Stimulated activated CD8-positive, alpha-beta memory T cell treated with anti-CD3 and anti-CD28 coated beads, Interleukin-7, amount 100 ng/mL, for 48 hours (primary cell): ENCODE data around the gene BBS5.
A peak's percentile ranks its signal among the peaks of the same experiment; 100 is the strongest.
"Not testable (repeated sequence)": the region's sequence is repeated elsewhere in the genome, so short reads cannot be mapped to it uniquely, and the experiment has no call there.

Experiments used
- DNase-seq, 2 donors: peaks; one replicate each; pipeline ENCODE4 v3.0.0-alpha.2; 2020; ENCODE audit warnings: low read depth in 1 of 2; ENCODE audit errors: extremely low read depth in 1 of 2

The BBS5 gene

DNA sequence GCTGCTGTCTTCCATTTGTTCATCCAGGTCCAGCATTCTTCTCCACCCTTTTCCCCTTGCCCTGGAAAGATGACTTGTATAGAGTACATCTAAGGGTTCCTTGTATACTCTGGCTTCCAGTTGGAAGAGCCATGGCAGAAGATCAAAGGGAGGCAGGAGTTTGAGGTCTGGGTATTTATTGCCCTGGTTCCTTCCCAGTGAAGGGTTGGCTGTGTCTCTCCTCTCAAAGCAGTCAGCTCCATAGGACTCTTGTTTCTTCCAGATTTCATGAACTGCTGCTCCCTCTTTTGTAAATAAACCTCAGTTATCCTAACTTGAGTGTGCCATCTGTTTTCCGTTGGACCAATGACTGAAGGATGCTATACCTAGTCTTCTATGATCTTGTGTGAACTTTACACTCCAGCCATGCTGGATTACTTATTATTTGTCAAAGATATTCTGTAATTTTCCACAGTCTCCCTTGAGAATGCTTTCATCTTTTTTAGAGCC, 6.4 kb downstream of the BBS5 start:
- DNase-seq: no peak

DNA sequence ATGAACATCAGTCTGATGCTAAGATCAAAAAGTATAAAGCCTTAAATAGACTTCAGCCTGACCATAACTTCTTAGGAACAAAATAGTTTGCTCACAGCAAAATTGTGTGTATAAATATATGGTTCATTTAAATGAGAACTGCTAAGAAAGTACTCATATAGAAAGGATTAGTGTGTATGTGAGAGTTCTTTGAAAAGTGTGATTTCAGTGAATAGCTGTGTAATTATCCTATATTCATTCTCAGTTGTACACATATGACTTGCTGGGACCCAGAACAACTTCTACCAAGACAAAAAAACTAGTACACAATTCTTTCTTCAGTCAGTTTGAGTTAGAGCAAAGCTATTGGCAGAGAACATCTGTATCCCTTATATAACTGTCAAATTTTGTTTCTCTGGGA, 7.2 kb downstream of the BBS5 start:
- DNase-seq: no peak

DNA sequence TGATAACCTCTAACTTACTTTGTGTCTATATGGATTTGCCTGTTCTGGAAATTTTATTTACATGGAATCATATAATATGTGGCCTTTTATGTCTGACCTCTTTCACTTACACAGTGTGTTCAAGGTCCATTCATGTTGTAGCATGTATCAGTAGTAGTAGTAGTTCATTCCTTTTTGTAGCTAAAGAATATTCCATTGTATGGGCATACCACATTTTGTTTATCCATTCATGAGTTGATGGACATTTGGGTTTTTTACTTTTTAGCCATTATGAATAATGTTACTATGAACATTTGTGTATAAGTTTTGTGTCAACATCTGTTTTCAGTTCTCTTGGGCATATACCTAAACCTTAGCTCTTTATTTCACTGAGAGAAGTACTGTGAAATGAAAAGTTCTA, 11.5 kb downstream of the BBS5 start:
- DNase-seq: no peak

DNA sequence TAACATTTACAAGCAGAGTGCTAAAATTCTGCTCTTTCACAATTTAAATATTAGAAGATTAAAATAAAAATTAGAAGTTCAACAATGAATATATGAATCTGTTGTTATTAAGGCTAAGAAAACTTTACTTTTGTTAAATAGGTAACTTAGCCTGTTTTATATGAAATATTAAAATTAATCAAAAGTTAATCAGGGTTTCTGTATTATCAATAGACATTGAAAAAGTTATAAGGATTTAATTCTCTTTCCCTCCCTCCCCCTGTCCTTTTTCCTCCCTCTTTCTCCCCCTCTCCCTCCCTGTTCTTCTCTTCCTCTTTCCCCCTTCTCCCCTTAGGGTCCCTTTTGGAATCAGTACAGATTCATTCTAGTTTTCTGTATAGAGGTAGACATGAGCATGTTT, 12.1 kb downstream of the BBS5 start:
- DNase-seq: no peak

DNA sequence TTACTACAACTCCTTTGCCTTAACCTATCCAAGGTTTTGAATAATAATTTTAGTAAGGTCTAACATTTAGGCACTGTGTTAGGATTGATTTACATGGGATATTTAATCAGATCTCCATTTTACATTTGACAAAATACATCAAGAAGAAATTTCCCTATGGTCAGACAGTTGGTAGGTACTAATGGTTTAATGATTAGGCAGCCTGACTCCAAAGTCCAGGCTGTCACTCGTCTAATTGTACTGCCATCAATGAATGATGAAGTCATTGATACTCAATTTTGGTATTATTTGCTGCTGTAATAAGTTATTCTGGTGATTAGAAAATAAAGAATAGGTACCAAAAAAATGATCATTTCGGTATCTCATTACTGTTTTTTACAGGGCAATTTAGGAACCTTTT, 14.1 kb downstream of the BBS5 start:
- no peak for DNase-seq

DNA sequence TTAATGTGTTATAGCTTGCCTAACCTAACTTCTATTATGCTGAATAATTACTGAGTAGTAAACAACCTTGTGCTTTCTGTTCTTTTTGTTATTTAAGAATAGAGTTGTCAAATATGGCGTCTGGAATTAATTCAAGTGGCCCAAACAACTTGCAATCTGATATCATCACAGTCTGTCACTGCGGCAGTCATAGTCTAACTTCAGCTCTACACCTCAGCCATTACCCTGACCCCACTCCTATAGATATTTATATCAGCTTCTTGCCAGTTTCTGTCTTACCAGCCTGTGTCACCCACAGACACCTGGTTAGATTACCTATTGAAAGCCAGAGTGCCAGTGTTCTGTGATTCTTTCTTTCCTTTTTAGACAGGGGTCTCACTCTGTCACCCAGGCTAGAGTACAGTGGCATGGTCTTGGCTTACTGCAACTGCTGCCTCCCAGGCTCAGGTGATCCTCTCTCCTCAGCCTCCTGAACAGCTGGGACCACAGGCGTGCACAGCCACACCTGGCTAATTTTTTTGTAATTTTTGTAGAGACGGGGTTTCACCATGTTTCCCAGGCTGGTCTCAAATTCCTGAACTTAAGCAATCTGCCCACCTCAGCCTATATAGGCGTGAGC, 16.1 kb downstream of the BBS5 start:
- no peak for DNase-seq

DNA sequence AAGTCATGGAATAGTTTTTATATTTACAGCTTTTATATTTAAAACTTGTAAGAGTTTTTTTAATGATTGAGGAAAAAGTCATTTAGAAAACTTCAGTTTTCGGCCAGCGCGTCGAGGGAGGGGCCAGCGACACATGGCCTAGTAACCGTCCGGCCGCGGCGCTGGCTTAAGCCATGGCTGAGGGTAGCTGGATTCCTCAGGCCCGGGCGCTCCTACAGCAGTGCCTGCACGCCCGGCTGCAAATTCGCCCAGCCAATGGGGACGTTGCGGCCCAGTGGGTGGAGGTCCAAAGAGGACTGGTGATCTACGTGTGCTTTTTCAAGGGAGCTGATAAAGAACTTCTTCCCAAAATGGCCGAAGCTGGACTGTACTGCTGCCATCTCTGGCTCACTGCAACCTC, 25.4 kb downstream of the BBS5 start:
- DNase-seq: no peak

DNA sequence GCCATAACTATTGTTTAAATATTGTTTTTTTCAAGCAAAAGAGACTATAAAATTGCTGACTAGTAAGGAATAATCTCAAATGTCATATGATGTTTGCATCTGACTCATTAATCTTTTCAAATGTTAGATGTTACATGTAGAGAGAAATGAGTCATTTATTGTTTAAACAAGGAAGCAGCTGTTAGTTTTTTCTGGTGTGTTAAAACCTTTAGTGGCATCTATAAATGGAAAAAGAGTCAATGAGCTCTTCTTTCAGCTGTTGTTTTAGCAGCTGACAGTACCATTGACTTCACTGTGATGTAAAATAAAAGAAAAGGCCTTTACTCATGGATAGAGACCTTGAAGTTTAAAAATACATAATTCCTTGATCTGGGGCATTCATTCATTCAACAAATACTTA, 28.4 kb downstream of the BBS5 start:
- DNase-seq: no peak

DNA sequence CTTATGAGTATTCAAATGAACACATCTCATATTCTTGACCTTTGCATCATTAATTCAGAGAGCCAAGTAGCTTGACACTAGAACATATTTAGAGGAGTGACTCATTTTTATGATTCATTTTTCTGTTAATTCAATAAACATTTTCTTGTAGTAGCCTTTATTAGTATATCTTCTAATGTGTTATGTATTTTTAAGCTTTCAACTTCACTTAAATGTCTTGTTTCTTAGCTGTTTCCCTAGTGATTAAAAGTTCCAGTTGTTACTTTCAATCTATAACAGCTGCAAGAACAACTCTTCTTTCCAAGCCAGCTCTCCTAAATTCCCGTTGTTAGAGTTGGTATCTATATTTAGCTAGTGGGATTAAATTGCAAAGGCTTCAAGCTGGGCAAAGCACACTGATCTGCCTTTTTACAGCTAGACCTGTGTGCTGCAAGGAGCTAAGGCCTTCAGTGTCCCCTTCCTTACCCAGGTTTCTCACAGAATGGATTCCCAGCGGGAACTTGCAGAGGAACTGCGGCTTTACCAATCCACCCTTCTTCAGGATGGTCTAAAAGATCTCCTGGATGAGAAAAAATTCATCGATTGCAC, 30.1 kb downstream of the BBS5 start, which contains the start of gene KLHL41:
Gene KLHL41, plus strand, starts transcription at position 405 of the 588 bp plus-strand sequence. Its CDS starts 77 bp downstream, at position 482.
- no peak for DNase-seq

DNA sequence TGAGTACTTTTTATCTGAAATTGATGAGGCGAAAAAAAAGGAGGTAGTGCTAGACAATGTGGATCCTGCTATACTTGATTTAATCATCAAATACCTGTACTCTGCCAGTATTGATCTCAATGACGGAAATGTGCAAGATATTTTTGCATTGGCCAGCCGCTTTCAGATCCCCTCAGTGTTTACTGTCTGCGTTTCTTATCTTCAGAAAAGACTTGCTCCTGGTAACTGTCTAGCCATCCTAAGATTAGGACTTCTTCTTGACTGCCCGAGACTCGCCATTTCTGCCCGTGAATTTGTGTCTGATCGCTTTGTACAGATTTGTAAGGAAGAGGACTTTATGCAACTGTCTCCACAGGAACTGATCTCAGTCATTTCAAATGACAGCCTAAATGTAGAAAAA, 30.7 kb downstream of the BBS5 start:
- no peak for DNase-seq

DNA sequence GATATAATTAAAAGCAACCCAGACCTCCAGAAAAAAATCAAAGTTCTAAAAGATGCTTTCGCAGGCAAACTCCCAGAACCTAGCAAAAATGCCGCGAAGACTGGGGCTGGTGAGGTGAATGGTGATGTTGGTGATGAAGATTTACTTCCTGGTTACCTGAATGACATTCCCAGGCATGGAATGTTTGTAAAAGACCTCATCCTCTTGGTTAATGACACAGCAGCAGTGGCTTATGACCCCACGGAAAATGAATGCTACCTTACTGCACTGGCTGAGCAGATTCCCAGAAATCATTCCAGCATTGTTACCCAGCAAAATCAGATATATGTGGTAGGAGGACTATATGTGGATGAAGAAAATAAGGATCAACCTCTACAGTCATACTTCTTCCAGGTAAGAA, 31.2 kb downstream of the BBS5 start:
- no peak for DNase-seq

DNA sequence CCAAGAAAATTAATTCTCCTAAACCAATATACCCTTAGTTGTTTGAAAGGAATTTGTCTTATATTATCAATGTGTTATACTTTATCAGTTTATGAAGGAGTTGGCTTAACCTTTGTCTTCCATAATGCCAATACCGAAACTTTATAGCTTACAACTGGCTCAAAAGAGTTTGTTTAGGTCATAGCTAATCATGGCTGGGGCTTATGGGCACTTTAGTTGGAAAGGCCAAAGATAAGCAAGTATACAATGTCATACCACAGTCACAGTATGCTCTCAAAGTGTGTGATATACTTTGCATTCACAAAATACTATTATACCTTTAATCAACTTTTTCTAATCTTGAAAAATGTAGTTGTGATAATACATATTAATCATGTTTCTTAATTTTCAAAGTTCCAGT, 32.5 kb downstream of the BBS5 start:
- no peak for DNase-seq

DNA sequence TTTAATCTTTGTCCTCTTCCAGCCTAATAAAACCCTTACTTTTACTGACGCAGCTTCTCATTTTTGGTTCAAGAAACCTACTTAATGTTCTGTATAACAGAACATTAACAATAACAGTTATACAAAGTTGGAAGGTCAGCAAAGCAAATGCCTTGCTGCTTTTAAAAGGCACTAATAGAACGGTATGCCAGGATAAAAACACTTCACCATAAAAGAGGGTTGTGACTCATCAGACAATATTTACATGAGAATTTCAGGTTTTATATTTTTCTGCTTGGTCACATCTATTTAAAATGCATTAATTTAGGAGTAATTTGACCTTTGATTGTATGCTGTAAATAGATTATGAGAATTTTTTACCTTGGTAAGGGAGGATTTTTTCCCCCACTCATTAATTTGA, 33.2 kb downstream of the BBS5 start:
- no peak for DNase-seq

DNA sequence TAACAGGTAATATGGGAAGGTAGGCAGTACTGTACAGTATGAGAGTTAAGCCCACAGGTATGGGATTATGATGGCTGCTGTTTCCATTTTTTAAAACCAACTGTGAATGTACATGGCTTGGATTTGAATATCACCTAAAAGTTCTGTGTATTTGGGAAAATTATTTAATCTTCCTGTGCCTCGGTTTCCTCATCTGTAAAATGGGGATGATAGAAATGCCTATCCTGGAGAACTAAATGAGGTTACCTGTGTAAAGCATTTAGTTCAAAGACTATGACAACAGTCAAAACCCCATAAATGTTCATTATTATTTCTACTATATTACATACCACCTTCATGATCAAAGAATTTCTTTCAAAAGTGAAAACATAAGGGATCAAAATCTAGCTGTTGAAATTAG, 33.8 kb downstream of the BBS5 start:
- DNase-seq: no peak

DNA sequence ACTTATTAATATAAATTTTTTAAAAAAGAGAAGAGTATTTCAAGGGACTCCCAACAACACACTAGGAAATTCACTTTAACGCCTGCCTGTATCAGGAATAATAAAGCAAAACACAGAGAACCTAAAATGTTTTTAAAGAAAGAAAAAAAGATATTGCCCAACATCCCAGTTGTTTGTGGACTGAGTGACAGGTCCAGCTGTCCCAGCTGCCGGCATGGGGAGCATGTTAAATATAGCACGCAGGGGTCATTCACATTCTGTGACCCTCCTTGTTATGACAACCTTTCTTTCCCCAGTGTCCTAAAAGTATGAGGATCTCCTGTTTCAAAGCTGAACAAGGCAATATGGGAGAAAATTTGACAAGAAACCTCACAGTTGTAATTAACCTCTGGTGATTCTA, 34.6 kb downstream of the BBS5 start:
- DNase-seq: no peak

DNA sequence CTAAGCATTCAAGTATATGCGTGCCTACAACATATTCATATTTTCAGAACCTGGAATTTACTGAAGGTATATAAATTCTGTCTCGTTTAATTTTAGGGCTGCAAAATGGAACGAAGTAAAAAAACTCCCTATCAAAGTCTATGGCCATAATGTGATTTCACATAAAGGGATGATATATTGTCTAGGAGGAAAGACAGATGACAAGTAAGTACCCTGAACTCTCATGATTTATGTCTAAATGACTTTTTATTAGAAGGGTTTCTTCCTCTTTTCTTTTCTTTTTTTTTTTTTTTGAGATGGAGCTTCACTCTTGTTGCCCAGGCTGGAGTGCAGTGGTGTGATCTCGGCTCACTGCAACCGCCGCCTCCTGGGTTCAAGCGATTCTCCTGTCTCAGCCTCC, 35.5 kb downstream of the BBS5 start:
- DNase-seq: not testable (repeated sequence)

DNA sequence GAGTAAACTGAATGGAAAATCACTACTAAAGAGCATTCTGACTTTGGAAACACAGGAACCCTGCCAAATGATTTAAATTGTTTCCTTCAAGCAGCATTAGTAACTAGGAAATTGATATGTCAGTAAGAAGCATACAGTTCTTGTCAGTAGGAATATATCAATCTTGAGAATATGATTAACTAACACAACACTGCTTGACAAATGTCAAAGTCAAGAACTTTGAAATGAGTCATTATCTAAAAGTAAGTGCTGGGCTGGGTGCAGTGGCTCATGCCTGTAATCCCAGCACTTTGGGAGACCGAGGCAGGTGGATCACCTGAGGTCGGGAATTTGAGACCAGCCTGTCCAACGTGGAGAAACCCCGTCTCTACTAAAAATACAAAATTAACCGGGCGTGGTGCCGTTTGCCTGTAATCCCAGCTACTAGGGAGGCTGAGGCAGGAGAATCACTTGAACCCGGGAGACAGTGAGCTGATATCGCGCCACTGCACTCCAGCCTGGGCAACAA, 37.2 kb downstream of the BBS5 start:
- DNase-seq: not testable (repeated sequence)

DNA sequence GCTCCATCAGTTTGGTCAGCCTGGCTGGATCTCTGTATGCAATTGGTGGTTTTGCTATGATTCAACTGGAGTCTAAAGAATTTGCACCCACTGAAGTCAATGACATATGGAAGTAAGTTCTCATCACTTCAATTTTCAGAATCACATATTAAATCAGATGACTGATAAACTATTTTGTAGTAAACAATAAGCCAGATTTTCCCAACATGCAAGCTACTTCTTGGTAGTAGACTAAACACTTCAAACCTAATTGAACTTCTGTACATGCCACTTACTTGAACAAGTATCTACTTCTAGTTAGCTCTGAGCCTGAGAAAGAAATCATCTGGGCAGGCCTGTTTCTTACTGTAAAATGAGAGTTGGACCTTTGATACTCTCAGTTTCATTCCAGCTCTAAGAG, 41.6 kb downstream of the BBS5 start:
- DNase-seq: no peak

DNA sequence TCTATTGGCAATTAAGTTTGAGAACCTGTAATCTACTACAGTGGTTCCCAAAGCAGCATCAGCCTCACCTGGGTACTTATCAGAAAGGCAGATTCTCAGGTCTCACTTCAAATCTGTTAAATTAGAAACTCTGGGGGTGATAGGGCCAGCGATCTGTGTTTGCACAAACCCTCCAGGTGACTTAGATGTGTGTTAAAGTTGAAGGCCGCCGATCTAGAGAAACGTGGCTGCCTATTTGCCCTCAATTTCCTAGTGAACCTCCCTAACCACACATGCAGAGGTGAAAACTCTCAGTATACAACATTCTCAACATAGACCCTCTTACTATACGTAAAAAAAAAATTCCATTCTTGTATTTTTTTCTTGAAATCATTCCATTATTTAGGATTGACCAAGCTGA, 44.4 kb downstream of the BBS5 start:
- no peak for DNase-seq

DNA sequence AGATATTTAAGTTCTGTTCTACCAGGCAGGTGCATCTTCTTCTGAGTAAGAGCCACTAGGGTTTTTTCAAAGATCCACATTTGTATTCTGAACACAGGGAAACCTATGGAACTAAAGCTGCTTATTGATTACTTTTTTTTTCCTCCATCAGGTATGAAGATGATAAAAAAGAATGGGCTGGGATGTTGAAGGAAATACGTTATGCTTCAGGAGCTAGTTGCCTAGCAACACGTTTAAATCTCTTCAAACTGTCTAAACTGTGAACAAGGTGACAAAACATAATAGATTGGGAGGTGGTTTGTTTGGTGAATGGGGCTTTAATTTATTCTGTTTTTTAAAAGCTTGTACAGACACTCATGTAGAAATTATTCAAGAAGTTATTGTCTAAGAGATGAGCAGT, 46.1 kb downstream of the BBS5 start:
- no peak for DNase-seq

DNA sequence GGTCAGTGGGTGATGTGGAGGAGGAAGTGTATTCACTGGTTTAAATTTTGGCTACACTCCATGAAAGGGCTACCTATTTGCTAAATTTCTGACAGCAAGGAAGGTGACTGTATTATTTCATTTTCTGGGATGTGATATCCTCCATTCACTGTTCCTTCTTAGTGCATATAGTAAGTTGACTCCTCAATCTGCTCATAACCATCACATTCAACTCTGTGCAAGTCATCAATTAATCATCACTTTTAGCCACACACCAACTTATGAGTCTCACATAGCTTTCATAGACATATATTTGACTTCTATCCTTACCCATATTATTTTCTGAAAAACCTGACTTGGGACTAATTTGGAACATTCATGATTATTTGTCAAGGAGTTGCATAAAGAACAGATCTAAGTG, 47.2 kb downstream of the BBS5 start:
- DNase-seq: no peak

DNA sequence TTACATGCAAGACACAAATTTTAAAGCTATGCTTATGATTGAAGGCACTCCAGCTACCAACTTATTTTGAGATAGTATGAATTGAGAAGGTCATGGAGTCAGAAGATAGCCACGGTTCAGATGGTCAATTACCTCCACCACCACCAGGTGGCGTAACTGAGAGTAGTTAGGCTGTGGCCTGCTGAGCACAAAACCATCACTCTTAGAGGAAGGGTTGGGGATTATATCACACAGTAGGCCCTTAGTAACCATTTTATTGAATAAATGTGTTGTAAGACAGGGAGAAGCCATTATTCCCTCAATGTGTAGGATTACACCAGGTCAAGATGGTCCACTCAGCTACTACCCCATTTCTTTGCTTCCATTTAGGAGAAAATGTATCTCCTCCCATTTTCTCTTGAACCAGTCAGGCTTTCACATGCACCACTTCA, 49.0 kb downstream of the BBS5 start:
- peak; percentile 27 to 49 for DNase-seq

DNA sequence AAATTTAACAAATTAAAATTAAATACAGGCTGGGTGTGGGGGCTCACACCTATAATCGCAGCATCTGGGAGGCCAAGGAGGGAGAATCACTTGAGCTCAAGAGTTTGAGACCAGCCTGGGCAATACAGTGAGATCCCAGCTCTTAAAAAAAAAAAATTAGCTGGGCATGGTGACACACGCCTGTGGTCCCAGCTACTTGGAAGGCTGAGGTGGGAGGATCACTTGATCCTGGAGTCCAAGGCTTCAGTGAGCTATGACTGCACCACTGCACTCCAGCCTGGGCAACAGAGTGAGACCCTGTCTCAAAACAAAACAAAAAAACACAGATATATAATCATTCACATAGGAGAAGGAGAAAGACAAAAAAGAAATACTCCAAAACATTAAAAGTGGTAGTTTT, 60.2 kb downstream of the BBS5 start:
- not testable (repeated sequence) for DNase-seq
